Measurements from ENCODE around the gene XPO6. TPM values are rescaled to one million over a fixed set of nuclear protein-coding genes. Genes with fewer than 3 reads are reported as not detected.

Gene XPO6
- total RNA-seq, 1 donor from 2014 or later, result 155 TPM

DNA sequence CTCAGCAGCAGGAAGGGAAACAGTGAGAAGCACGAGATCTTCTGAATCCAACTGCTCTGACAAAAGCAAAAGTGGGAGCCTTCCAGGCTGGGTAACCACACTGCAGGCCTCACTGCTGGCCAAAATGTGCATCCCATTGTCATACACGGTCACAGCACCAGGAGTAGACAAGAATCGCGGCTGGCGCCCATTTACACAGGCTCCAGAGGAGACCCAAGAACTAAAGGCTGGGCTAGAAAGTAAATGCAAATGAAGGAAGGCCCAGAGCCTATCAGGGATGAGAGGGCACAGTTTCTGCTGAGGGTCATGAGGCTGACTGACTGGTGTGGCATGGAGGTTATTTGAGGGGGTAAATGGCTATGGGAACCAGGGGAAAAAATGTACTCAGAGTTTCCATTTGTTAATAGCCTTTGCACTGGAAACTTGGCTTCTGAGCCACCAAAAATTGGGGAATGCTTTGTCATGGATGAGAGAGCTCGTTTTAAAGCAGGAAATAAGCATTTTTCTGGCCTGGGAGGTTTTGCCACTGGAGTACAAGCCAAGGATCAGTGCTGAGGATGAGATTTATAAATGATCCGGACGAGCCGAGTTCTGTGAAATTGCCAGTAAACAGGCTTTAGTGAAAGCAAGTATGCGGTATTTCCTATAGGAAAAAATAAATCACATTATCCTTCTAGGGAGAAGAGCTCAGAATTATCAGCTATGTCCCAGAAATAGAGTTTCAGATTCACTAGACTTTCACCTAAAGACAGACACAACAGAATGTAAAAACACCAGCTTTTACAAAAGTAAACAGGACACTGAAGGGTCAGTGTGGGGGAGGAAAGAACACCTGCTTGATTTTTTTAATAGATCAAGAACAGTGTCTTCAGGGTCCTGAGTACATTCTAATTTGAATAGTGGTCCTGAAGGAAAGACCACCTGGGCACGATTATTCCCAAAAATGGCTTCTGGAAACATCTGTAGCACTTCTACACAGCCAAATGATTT is 81.4 kb downstream of the XPO6 start:
- H3K36me3 Mint-ChIP-seq (ENCODE audit: low read depth, unreplicated experiment), result peaks cover 53% of the 10 kb centered on the region
- H3K9me3 Mint-ChIP-seq (ENCODE audit: unreplicated experiment), result no peaks in the 10 kb centered on the region
- H3K4me3 Mint-ChIP-seq (ENCODE audit: unreplicated experiment), result no peak overlapping the region
- no peak for DNase-seq (ENCODE audit: low spot score)
- no peak for TF ChIP-seq CTCF (IDR thresholded peaks at IDR 0.05; ENCODE audit: unreplicated experiment)
- no peaks in the 10 kb centered on the region for H3K27me3 Mint-ChIP-seq (ENCODE audit: unreplicated experiment)
- H3K4me1 Mint-ChIP-seq (ENCODE audit: unreplicated experiment), result no peaks in the 10 kb centered on the region
- H3K27ac Mint-ChIP-seq (ENCODE audit: unreplicated experiment), result no peak overlapping the region

GRCh38 chr16:28126684-28127620 is 84.8 kb downstream of the XPO6 start:
- no peak for DNase-seq (ENCODE audit: low spot score)
- Mint-ChIP-seq H3K4me3 (ENCODE audit: unreplicated experiment) (no peak overlapping the region), H3K4me1 (ENCODE audit: unreplicated experiment) (no peaks in the 10 kb centered on the region), H3K9me3 (ENCODE audit: unreplicated experiment) (no peaks in the 10 kb centered on the region), H3K27ac (ENCODE audit: unreplicated experiment) (no peak overlapping the region), H3K27me3 (ENCODE audit: unreplicated experiment) (no peaks in the 10 kb centered on the region), H3K36me3 (ENCODE audit: low read depth, unreplicated experiment) (peaks cover 56% of the 10 kb centered on the region)
- TF ChIP-seq CTCF (IDR thresholded peaks at IDR 0.05; ENCODE audit: unreplicated experiment), result no peak

GRCh38 chr16:28125592-28125991 is 86.2 kb downstream of the XPO6 start:
- H3K4me1 Mint-ChIP-seq (ENCODE audit: unreplicated experiment), result no peaks in the 10 kb centered on the region
- no peak overlapping the region for H3K27ac Mint-ChIP-seq (ENCODE audit: unreplicated experiment)
- DNase-seq (ENCODE audit: low spot score), result no peak
- H3K27me3 Mint-ChIP-seq (ENCODE audit: unreplicated experiment), result no peaks in the 10 kb centered on the region
- no peak overlapping the region for H3K4me3 Mint-ChIP-seq (ENCODE audit: unreplicated experiment)
- no peaks in the 10 kb centered on the region for H3K9me3 Mint-ChIP-seq (ENCODE audit: unreplicated experiment)
- TF ChIP-seq CTCF (IDR thresholded peaks at IDR 0.05; ENCODE audit: unreplicated experiment), result no peak
- peaks cover 59% of the 10 kb centered on the region for H3K36me3 Mint-ChIP-seq (ENCODE audit: low read depth, unreplicated experiment)

DNA sequence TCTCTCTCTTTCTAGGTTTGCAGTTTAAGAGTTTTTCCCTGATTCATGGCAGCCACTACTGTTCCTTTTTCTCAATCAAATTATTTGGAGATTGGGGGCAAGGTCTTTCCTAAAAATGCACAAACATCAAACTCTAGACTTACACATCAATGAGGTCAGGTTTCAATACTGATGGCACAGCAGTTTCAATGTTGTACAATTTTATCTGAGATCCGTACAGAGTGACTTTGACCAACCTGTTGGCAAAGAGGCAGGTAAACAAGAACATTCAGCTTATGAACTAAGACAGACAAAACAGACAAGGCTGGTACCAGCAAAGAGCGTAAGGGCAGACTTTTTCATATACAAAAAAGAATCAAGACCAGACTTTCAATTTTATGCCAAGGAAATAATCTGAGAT is 90.2 kb downstream of the XPO6 start:
- peaks cover 36% of the 10 kb centered on the region for H3K36me3 Mint-ChIP-seq (ENCODE audit: low read depth, unreplicated experiment)

More for the DNA sequence above, 90.2 kb downstream of the XPO6 start:
- H3K4me3 Mint-ChIP-seq (ENCODE audit: unreplicated experiment), result peak overlapping the region; percentile 26
- H3K9me3 Mint-ChIP-seq (ENCODE audit: unreplicated experiment), result no peaks in the 10 kb centered on the region
- no peak overlapping the region for H3K27ac Mint-ChIP-seq (ENCODE audit: unreplicated experiment)
- no peaks in the 10 kb centered on the region for H3K27me3 Mint-ChIP-seq (ENCODE audit: unreplicated experiment)
- TF ChIP-seq CTCF (IDR thresholded peaks at IDR 0.05; ENCODE audit: unreplicated experiment), result no peak
- no peak for DNase-seq (ENCODE audit: low spot score)
- no peaks in the 10 kb centered on the region for H3K4me1 Mint-ChIP-seq (ENCODE audit: unreplicated experiment)
